Trophoblast cell (in vitro differentiated cells and primary cell): Measurements from ENCODE around the gene SLC23A2.

Source experiments
- DNase-seq, 2 donors: peaks; one replicate each; pipeline ENCODE4 v3.0.0-alpha.2; 2016
- H2AFZ ChIP-seq: 2 replicates; pipeline ENCODE4 v1.6.1; 2013; ENCODE audit warnings: low read length, moderate library complexity, mild to moderate bottlenecking; ENCODE audit not compliant: insufficient read depth, poor library complexity
- H2AK5ac ChIP-seq: 2 replicates; pipeline ENCODE4 v1.6.1; 2013; ENCODE audit warnings: mild to moderate bottlenecking, low read length
- H2BK120ac ChIP-seq: 2 replicates; pipeline ENCODE4 v1.6.1; 2013; ENCODE audit warnings: low read length, mild to moderate bottlenecking, moderate library complexity; ENCODE audit not compliant: insufficient read depth, poor library complexity
- H2BK12ac ChIP-seq: 2 replicates; pipeline ENCODE4 v1.6.1; 2013; ENCODE audit warnings: mild to moderate bottlenecking, low read length, moderate library complexity
- H2BK5ac ChIP-seq: 2 replicates; pipeline ENCODE4 v1.6.1; 2013; ENCODE audit warnings: low read length, low read depth, moderate library complexity, mild to moderate bottlenecking; ENCODE audit not compliant: poor library complexity
- H3K14ac ChIP-seq: 2 replicates; pipeline ENCODE4 v1.6.1; 2013; ENCODE audit warnings: mild to moderate bottlenecking, low read length
- H3K18ac ChIP-seq: 2 replicates; pipeline ENCODE4 v1.6.1; 2013; ENCODE audit warnings: mild to moderate bottlenecking, low read length
- H3K23ac ChIP-seq: 2 replicates; pipeline ENCODE4 v1.6.1; 2013; ENCODE audit warnings: low read length
- H3K27ac ChIP-seq: 2 replicates; pipeline ENCODE4 v1.5.1; 2013; ENCODE audit warnings: low read depth, mild to moderate bottlenecking, inconsistent platforms, low read length, moderate library complexity
- H3K27me3 ChIP-seq: 2 replicates; pipeline ENCODE4 v1.6.1; 2013; ENCODE audit warnings: inconsistent platforms, mild to moderate bottlenecking, low read length, moderate library complexity; ENCODE audit not compliant: insufficient read depth
- H3K36me3 ChIP-seq, 2 experiments: 1 replicate in 1 of 2; 2 replicates in 1 of 2; pipeline ENCODE4 v1.6.1; 2013; ENCODE audit warnings: low read length in 2 of 2, mild to moderate bottlenecking in 2 of 2, moderate library complexity in 1 of 2; ENCODE audit not compliant: insufficient read depth in 2 of 2, control insufficient read depth in 1 of 2
- H3K4ac ChIP-seq: 2 replicates; pipeline ENCODE4 v1.6.1; 2013; ENCODE audit warnings: low read depth, mild to moderate bottlenecking, low read length, moderate library complexity
- H3K4me1 ChIP-seq, 2 experiments: 1 replicate in 1 of 2; 2 replicates in 1 of 2; pipeline ENCODE4 v1.6.1; 2013; ENCODE audit warnings: low read length in 2 of 2, mild to moderate bottlenecking in 2 of 2, moderate library complexity in 1 of 2; ENCODE audit not compliant: insufficient read depth in 2 of 2, control insufficient read depth in 1 of 2
- H3K4me2 ChIP-seq: 2 replicates; pipeline ENCODE4 v1.6.1; 2013; ENCODE audit warnings: inconsistent platforms, mild to moderate bottlenecking, low read length, moderate library complexity
- H3K4me3 ChIP-seq: 2 replicates; pipeline ENCODE4 v1.5.1; 2013; ENCODE audit warnings: mild to moderate bottlenecking, low read depth, low read length, inconsistent platforms
- H3K79me1 ChIP-seq: one replicate; pipeline ENCODE4 v1.6.1; 2013; ENCODE audit warnings: low read length
- H3K79me2 ChIP-seq: 2 replicates; pipeline ENCODE4 v1.6.1; 2013; ENCODE audit warnings: low read length, mild to moderate bottlenecking; ENCODE audit not compliant: control insufficient read depth, insufficient read depth, poor library complexity
- H3K9ac ChIP-seq: 2 replicates; pipeline ENCODE4 v1.6.1; 2013; ENCODE audit warnings: mild to moderate bottlenecking, low read length
- H3K9me3 ChIP-seq: 2 replicates; pipeline ENCODE4 v1.6.1; 2013; ENCODE audit warnings: low read depth, mild to moderate bottlenecking, control low read depth, inconsistent platforms, low read length; ENCODE audit not compliant: insufficient read depth
- H4K12ac ChIP-seq: 2 replicates; pipeline ENCODE4 v1.6.1; 2013; ENCODE audit warnings: low read depth, mild to moderate bottlenecking, low read length, moderate library complexity
- H4K8ac ChIP-seq: 2 replicates; pipeline ENCODE4 v1.6.1; 2013; ENCODE audit warnings: low read depth, mild to moderate bottlenecking, low read length, moderate library complexity
- H4K91ac ChIP-seq: one replicate; pipeline ENCODE4 v1.6.1; 2013; ENCODE audit warnings: low read depth, mild to moderate bottlenecking, low read length, moderate library complexity
- WGBS: extraction: QIAGEN DNeasy Blood & Tissue Kit; methylation state at CpG from one replicate; pipeline ENCODE4 v1.1.7; 2013; ENCODE audit warnings: missing lambda C conversion rate; ENCODE audit not compliant: insufficient read length, insufficient coverage; ENCODE audit errors: extremely low coverage; 5-methylcytosine and 5-hydroxymethylcytosine counted together

SLC23A2 gene

GRCh38 chr20:4949833-4950178 is 51.5 kb downstream of the SLC23A2 start:
- H3K4ac ChIP-seq: no peak overlapping the region
- H3K79me2 ChIP-seq: no peaks in the 10 kb centered on the region
- H2BK120ac ChIP-seq: no peak overlapping the region
- H3K14ac ChIP-seq: no peak overlapping the region
- no peaks in the 10 kb centered on the region for H3K79me1 ChIP-seq
- no peak overlapping the region for H4K12ac ChIP-seq
- no peak overlapping the region for H3K9ac ChIP-seq
- no peak overlapping the region for H4K91ac ChIP-seq
- H3K27me3 ChIP-seq: no peaks in the 10 kb centered on the region
- no peaks in the 10 kb centered on the region for H3K36me3 ChIP-seq
- H3K9me3 ChIP-seq: no peaks in the 10 kb centered on the region
- H2AFZ ChIP-seq: no peak overlapping the region
- no peak overlapping the region for H3K4me3 ChIP-seq
- H2BK5ac ChIP-seq: no peak overlapping the region
- H3K27ac ChIP-seq: no peak overlapping the region
- peak; percentile 24 to 54 for DNase-seq
- no peak overlapping the region for H4K8ac ChIP-seq
- no peak overlapping the region for H3K4me2 ChIP-seq
- H2BK12ac ChIP-seq: no peak overlapping the region
- WGBS: no CpG with 5 or more reads among the region's 6 CpGs
- H2AK5ac ChIP-seq: no peak overlapping the region
- H3K4me1 ChIP-seq: no peaks in the 10 kb centered on the region
- H3K23ac ChIP-seq: no peak overlapping the region
- no peak overlapping the region for H3K18ac ChIP-seq

GRCh38 chr20:4947817-4948559 is 53.3 kb downstream of the SLC23A2 start:
- H3K18ac ChIP-seq: no peak overlapping the region
- H2BK5ac ChIP-seq: no peak overlapping the region
- H3K36me3 ChIP-seq: no peaks in the 10 kb centered on the region
- no peak overlapping the region for H3K23ac ChIP-seq
- H3K4me3 ChIP-seq: no peak overlapping the region
- no peaks in the 10 kb centered on the region for H3K79me1 ChIP-seq
- WGBS: no CpG with 5 or more reads among the region's 3 CpGs
- H3K27ac ChIP-seq: no peak overlapping the region
- DNase-seq: no peak
- no peak overlapping the region for H4K91ac ChIP-seq
- H3K9ac ChIP-seq: no peak overlapping the region
- no peak overlapping the region for H3K4ac ChIP-seq
- no peaks in the 10 kb centered on the region for H3K27me3 ChIP-seq
- no peak overlapping the region for H3K4me2 ChIP-seq
- no peak overlapping the region for H2AFZ ChIP-seq
- H3K79me2 ChIP-seq: no peaks in the 10 kb centered on the region
- no peak overlapping the region for H2BK120ac ChIP-seq
- no peaks in the 10 kb centered on the region for H3K4me1 ChIP-seq
- no peak overlapping the region for H2AK5ac ChIP-seq
- H3K9me3 ChIP-seq: no peaks in the 10 kb centered on the region
- no peak overlapping the region for H4K8ac ChIP-seq
- no peak overlapping the region for H3K14ac ChIP-seq
- no peak overlapping the region for H2BK12ac ChIP-seq
- H4K12ac ChIP-seq: no peak overlapping the region

GRCh38 chr20:4946986-4947385 is 54.3 kb downstream of the SLC23A2 start:
- Histone ChIP-seq H3K27ac (no peak overlapping the region), H2BK12ac (no peak overlapping the region), H3K4me1 (no peaks in the 10 kb centered on the region), H3K79me2 (no peaks in the 10 kb centered on the region), H3K4ac (no peak overlapping the region), H4K8ac (no peak overlapping the region), H2BK120ac (no peak overlapping the region), H3K4me3 (no peak overlapping the region), H3K23ac (no peak overlapping the region), H3K9ac (no peak overlapping the region), H3K18ac (no peak overlapping the region), H2BK5ac (no peak overlapping the region), H3K9me3 (no peaks in the 10 kb centered on the region), H2AFZ (no peak overlapping the region), H4K12ac (no peak overlapping the region), H3K4me2 (no peak overlapping the region), H3K36me3 (no peaks in the 10 kb centered on the region), H3K14ac (no peak overlapping the region), H2AK5ac (no peak overlapping the region), H4K91ac (no peak overlapping the region), H3K79me1 (no peaks in the 10 kb centered on the region), H3K27me3 (no peaks in the 10 kb centered on the region)
- no peak for DNase-seq
- WGBS: no CpG with 5 or more reads among the region's 6 CpGs

GRCh38 chr20:4946585-4946984 is 54.7 kb downstream of the SLC23A2 start:
- H3K27me3 ChIP-seq: no peaks in the 10 kb centered on the region
- H3K4me1 ChIP-seq: no peaks in the 10 kb centered on the region
- H3K9me3 ChIP-seq: no peaks in the 10 kb centered on the region
- H3K36me3 ChIP-seq: no peaks in the 10 kb centered on the region
- H3K79me2 ChIP-seq: no peaks in the 10 kb centered on the region
- no peak overlapping the region for H2BK120ac ChIP-seq
- no peak overlapping the region for H3K18ac ChIP-seq
- no peak overlapping the region for H4K8ac ChIP-seq
- no peak overlapping the region for H3K4me2 ChIP-seq
- no peak overlapping the region for H3K27ac ChIP-seq
- no peak overlapping the region for H4K91ac ChIP-seq
- no peak overlapping the region for H3K23ac ChIP-seq
- H4K12ac ChIP-seq: no peak overlapping the region
- H3K9ac ChIP-seq: no peak overlapping the region
- no peak for DNase-seq
- no CpG with 5 or more reads among the region's 6 CpGs for WGBS
- H2AFZ ChIP-seq: no peak overlapping the region
- no peak overlapping the region for H2BK5ac ChIP-seq
- H3K79me1 ChIP-seq: no peaks in the 10 kb centered on the region
- H3K4me3 ChIP-seq: no peak overlapping the region
- H2AK5ac ChIP-seq: no peak overlapping the region
- no peak overlapping the region for H3K14ac ChIP-seq
- H2BK12ac ChIP-seq: no peak overlapping the region
- H3K4ac ChIP-seq: no peak overlapping the region
